Measurements from ENCODE around the gene CD164. TPM values are rescaled to one million over a fixed set of nuclear protein-coding genes. Genes with fewer than 3 reads are reported as not detected.

The CD164 gene
- total and polyA plus RNA-seq, 2 of the 13 experiments (the other 11 are each of a cell fraction or from before 2014, with no cell fraction given), result 222 to 293 TPM

DNA sequence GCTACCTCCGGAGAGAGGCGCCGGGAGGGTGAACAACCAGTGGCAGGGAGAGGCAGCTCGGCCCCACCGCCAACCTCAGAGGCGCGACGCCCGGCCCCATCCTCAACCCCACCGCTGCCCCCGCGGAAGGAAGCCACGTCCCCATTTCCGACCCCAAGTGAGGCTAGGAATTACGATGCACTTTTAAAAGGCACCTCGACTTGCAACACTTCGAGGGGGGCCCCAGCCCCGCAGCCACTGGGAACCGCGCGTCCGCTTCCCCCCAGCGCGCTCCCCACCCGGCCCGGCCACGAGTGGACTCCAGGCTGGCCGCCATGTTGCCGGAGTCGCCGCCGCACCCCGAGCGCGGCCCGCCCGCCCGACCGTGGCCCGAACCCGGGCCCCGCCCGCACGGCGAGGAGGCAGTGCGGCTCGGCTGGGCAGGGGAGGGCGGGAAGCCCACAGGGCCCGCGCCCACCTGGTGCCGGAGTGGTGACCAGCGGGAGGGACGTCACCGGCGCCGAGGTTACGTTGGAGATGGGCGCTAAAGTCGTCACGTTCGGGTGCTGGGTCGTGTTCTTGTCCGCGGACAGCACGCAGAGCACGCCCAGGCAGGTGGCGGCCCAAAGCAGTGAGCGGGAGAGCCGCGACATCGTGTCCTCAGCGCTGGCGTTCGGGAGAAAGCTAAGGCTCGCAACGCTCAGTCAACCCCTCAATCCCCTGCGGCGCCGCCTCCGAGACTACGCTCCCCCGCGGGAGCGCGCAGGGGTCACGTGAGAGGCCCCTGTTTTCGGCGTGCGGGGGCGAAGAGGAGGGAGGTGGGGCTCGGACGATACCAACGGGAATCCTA, at the start of gene CD164 (continued):
- TF ChIP-seq ZNF503 (CRISPR knock-in tag; IDR thresholded peaks at IDR 0.05), result no peak
- TF ChIP-seq, protein P1, sequence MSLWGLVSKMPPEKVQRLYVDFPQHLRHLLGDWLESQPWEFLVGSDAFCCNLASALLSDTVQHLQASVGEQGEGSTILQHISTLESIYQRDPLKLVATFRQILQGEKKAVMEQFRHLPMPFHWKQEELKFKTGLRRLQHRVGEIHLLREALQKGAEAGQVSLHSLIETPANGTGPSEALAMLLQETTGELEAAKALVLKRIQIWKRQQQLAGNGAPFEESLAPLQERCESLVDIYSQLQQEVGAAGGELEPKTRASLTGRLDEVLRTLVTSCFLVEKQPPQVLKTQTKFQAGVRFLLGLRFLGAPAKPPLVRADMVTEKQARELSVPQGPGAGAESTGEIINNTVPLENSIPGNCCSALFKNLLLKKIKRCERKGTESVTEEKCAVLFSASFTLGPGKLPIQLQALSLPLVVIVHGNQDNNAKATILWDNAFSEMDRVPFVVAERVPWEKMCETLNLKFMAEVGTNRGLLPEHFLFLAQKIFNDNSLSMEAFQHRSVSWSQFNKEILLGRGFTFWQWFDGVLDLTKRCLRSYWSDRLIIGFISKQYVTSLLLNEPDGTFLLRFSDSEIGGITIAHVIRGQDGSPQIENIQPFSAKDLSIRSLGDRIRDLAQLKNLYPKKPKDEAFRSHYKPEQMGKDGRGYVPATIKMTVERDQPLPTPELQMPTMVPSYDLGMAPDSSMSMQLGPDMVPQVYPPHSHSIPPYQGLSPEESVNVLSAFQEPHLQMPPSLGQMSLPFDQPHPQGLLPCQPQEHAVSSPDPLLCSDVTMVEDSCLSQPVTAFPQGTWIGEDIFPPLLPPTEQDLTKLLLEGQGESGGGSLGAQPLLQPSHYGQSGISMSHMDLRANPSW (CRISPR knock-in tag; IDR thresholded peaks at IDR 0.05; ENCODE audit: borderline replicate concordance), result no peak
- TF ChIP-seq ZNF383 (CRISPR knock-in tag; IDR thresholded peaks at IDR 0.05; ENCODE audit: borderline replicate concordance), result no peak
- TF ChIP-seq, protein P2, sequence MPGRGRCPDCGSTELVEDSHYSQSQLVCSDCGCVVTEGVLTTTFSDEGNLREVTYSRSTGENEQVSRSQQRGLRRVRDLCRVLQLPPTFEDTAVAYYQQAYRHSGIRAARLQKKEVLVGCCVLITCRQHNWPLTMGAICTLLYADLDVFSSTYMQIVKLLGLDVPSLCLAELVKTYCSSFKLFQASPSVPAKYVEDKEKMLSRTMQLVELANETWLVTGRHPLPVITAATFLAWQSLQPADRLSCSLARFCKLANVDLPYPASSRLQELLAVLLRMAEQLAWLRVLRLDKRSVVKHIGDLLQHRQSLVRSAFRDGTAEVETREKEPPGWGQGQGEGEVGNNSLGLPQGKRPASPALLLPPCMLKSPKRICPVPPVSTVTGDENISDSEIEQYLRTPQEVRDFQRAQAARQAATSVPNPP (CRISPR knock-in tag; IDR thresholded peaks at IDR 0.05), result no peak
- TF ChIP-seq MED1 (CRISPR knock-in tag; IDR thresholded peaks at IDR 0.05), result no peak; the same call in 1 of the 2 replicates
- no peak for TF ChIP-seq FOXA1 (IDR thresholded peaks at IDR 0.05)
- TF ChIP-seq FOXA1 (CRISPR knock-in tag; IDR thresholded peaks at IDR 0.05), result peak; percentile 33; the same call in 1 of the 2 replicates
- TF ChIP-seq RFX5 (IDR thresholded peaks at IDR 0.05; ENCODE audit: low read depth, low read length), result no peak
- TF ChIP-seq BCLAF1 (IDR thresholded peaks at IDR 0.05), result no peak
- TF ChIP-seq SSRP1 (CRISPR knock-in tag; IDR thresholded peaks at IDR 0.05), result no peak
- TF ChIP-seq XRCC5 (optimal IDR thresholded peaks at IDR 0.05; ENCODE audit: low read length), result peak; percentile 72
- TF ChIP-seq ZNF24 (IDR thresholded peaks at IDR 0.05), result no peak
- TF ChIP-seq GTF2F1 (IDR thresholded peaks at IDR 0.05; ENCODE audit: low read length), result peak; percentile 54; the same call in 1 of the 2 replicates
- TF ChIP-seq ZKSCAN5 (CRISPR knock-in tag; IDR thresholded peaks at IDR 0.05), result no peak
- TF ChIP-seq CEBPG (CRISPR knock-in tag; IDR thresholded peaks at IDR 0.05), result no peak; the same call in 1 of the 2 replicates
- TF ChIP-seq NR3C1 (CRISPR knock-in tag; IDR thresholded peaks at IDR 0.05), result no peak
- peak; percentile 71 for TF ChIP-seq ZBTB21 (CRISPR knock-in tag; IDR thresholded peaks at IDR 0.05)
- TF ChIP-seq SMAD1 (CRISPR knock-in tag; IDR thresholded peaks at IDR 0.05; ENCODE audit: borderline replicate concordance, low read depth), result no peak
- TF ChIP-seq MTA1 (CRISPR knock-in tag; IDR thresholded peaks at IDR 0.05; ENCODE audit: borderline replicate concordance), result no peak
- TF ChIP-seq ZMYM4 (CRISPR knock-in tag; IDR thresholded peaks at IDR 0.05), result peak; percentile 64
- peak; percentile 68 for TF ChIP-seq DMAP1 (CRISPR knock-in tag; IDR thresholded peaks at IDR 0.05)

Data from HepG2 (cell line).